ENCODE data around the gene ZNF619.

The ZNF619 gene

GRCh38 chr3:40464339-40465110 lies 12.4 kb upstream of the ZNF619 start:
- in situ Hi-C loops (cut with MboI; ENCODE audit: low sequenced_read_pairs), result no loop called here

GRCh38 chr3:40465111-40465407 lies 11.9 kb upstream of the ZNF619 start:
- in situ Hi-C loops (cut with MboI; ENCODE audit: low sequenced_read_pairs), result no loop called here

- in situ Hi-C loops (cut with MboI; ENCODE audit: low sequenced_read_pairs), result no loop called here
Observed at GRCh38 chr3:40465456-40465855, 11.5 kb upstream of the ZNF619 start.

GRCh38 chr3:40468018-40468417 lies 8.9 kb upstream of the ZNF619 start:
- in situ Hi-C loops (cut with MboI; ENCODE audit: low sequenced_read_pairs), result no loop called here

- in situ Hi-C loops (cut with MboI; ENCODE audit: low sequenced_read_pairs), result no loop called here
Observed at GRCh38 chr3:40470701-40471100, 6.2 kb upstream of the ZNF619 start.

GRCh38 chr3:40477666-40478065 lies 744 bp downstream of the ZNF619 start:
- in situ Hi-C loops (cut with MboI; ENCODE audit: low sequenced_read_pairs), result no loop called here

GRCh38 chr3:40487172-40487571 lies 10.2 kb downstream of the ZNF619 start:
- in situ Hi-C loops (cut with MboI; ENCODE audit: low sequenced_read_pairs), result no loop called here

- in situ Hi-C loops (cut with MboI; ENCODE audit: low sequenced_read_pairs), result no loop called here
Observed at GRCh38 chr3:40490916-40491315, 14.0 kb downstream of the ZNF619 start.

GRCh38 chr3:40494698-40495097 lies 17.8 kb downstream of the ZNF619 start:
- in situ Hi-C loops (cut with MboI; ENCODE audit: low sequenced_read_pairs), result no loop called here

- in situ Hi-C loops (cut with MboI; ENCODE audit: low sequenced_read_pairs), result no loop called here
Observed at GRCh38 chr3:40497288-40497687, 20.4 kb downstream of the ZNF619 start.

- in situ Hi-C loops (cut with MboI; ENCODE audit: low sequenced_read_pairs), result no loop called here
Observed at GRCh38 chr3:40499952-40500351, 23.0 kb downstream of the ZNF619 start.

- in situ Hi-C loops (cut with MboI; ENCODE audit: low sequenced_read_pairs), result no loop called here
Observed at GRCh38 chr3:40502034-40502433, 25.1 kb downstream of the ZNF619 start.

GRCh38 chr3:40504636-40505430 lies 27.9 kb downstream of the ZNF619 start:
- in situ Hi-C loops (cut with MboI; ENCODE audit: low sequenced_read_pairs), result no loop called here

- in situ Hi-C loops (cut with MboI; ENCODE audit: low sequenced_read_pairs), result no loop called here
Observed at GRCh38 chr3:40505599-40506462, 28.9 kb downstream of the ZNF619 start, which contains the start of gene ZNF620. Gene ZNF620 (plus strand): TSS chr3:40506039. CDS start chr3:40506353, 314 bp downstream.

GRCh38 chr3:40511031-40511718 lies 34.3 kb downstream of the ZNF619 start:
- in situ Hi-C loops (cut with MboI; ENCODE audit: low sequenced_read_pairs), result no loop called here

- in situ Hi-C loops (cut with MboI; ENCODE audit: low sequenced_read_pairs), result no loop called here
Observed at GRCh38 chr3:40516201-40516600, 39.3 kb downstream of the ZNF619 start.

- in situ Hi-C loops (cut with MboI; ENCODE audit: low sequenced_read_pairs), result no loop called here
Observed at GRCh38 chr3:40518067-40518466, 41.1 kb downstream of the ZNF619 start.

- in situ Hi-C loops (cut with MboI; ENCODE audit: low sequenced_read_pairs), result no loop called here
Observed at GRCh38 chr3:40518848-40519247, 41.9 kb downstream of the ZNF619 start.

- in situ Hi-C loops (cut with MboI; ENCODE audit: low sequenced_read_pairs), result no loop called here
Observed at GRCh38 chr3:40521254-40521653, 44.3 kb downstream of the ZNF619 start.

GRCh38 chr3:40523781-40524180 lies 46.9 kb downstream of the ZNF619 start:
- in situ Hi-C loops (cut with MboI; ENCODE audit: low sequenced_read_pairs), result no loop called here

- in situ Hi-C loops (cut with MboI; ENCODE audit: low sequenced_read_pairs), result no loop called here
Observed at GRCh38 chr3:40524222-40524567, 47.3 kb downstream of the ZNF619 start.
